B cell (primary cell): Measurements from ENCODE around the gene MGMT. TPM values are rescaled to one million over a fixed set of nuclear protein-coding genes. Genes with fewer than 3 reads are reported as not detected.

Experiments used
- ATAC-seq: fragments of 200-7000 bp; cut with Tn5 transposase; one replicate; pipeline ENCODE4 v1.10.0; 2021; ENCODE audit warnings: low read depth, mild to moderate bottlenecking, moderate number of reproducible peaks, moderate library complexity
- CTCF ChIA-PET: fragments of 350-600 bp; sonication (Branson Sonifier 250); formaldehyde crosslinking; loops from one replicate; lab custom pipeline; 2021; ENCODE audit warnings: antibody characterized with exemption, inconsistent platforms; lab: Charles Lee
- POLR2A ChIA-PET: fragments of 350-600 bp; sonication (Branson Sonifier 250); formaldehyde crosslinking; loops from one replicate; lab custom pipeline; 2021; ENCODE audit warnings: antibody characterized with exemption; lab: Charles Lee
- DNase-seq: peaks from one replicate; pipeline ENCODE4 v3.0.0; 2013
- H2AFZ ChIP-seq: 2 replicates; pipeline ENCODE4 v1.6.1; 2012; ENCODE audit warnings: mild to moderate bottlenecking, low read depth, low read length; ENCODE audit not compliant: insufficient read depth, poor library complexity, severe bottlenecking
- H3K27ac ChIP-seq, 2 donors: 1 replicate in 1 of 2; 2 replicates in 1 of 2; pipeline ENCODE4 v1.5.1; 2012 to 2013; ENCODE audit warnings: low read length in 2 of 2, mild to moderate bottlenecking in 2 of 2, moderate library complexity in 1 of 2
- H3K27me3 ChIP-seq, 4 experiments: fragments of 200-600 bp in 1 of 4; sonication (generic) in 1 of 4; replicated peaks in 1 of 4; 1 replicate in 2 of 4; 2 replicates in 2 of 4; pipeline versions ENCODE4 v1.6.1 to v1.7.0; 2013 to 2016; ENCODE audit warnings: low read length in 3 of 4, mild to moderate bottlenecking in 2 of 4, mixed read lengths in 1 of 4, moderate library complexity in 1 of 4; ENCODE audit not compliant: insufficient read depth in 4 of 4, control insufficient read depth in 3 of 4; ENCODE audit errors: control extremely low read depth in 1 of 4
- H3K36me3 ChIP-seq, 2 experiments: replicated peaks in 1 of 2; 1 replicate in 1 of 2; 2 replicates in 1 of 2; pipeline versions ENCODE4 v1.6.1 to v1.7.1; 2013; ENCODE audit warnings: low read length in 1 of 2; ENCODE audit not compliant: insufficient read depth in 2 of 2, control insufficient read depth in 1 of 2; ENCODE audit errors: control extremely low read depth in 1 of 2, extremely low read depth in 1 of 2
- H3K4me1 ChIP-seq, 2 donors: fragments of 200-600 bp in 1 of 2; sonication (generic) in 1 of 2; 1 replicate in 1 of 2; 2 replicates in 1 of 2; pipeline versions ENCODE4 v1.5.1 to v1.6.1; 2013 to 2017; ENCODE audit warnings: low read length in 2 of 2; ENCODE audit not compliant: control insufficient read depth in 2 of 2, insufficient read depth in 2 of 2
- H3K4me2 ChIP-seq: replicated peaks from 2 replicates; pipeline ENCODE3; 2012; ENCODE audit warnings: mild to moderate bottlenecking, low read depth, low read length; ENCODE audit not compliant: poor library complexity, severe bottlenecking
- H3K4me3 ChIP-seq, 5 experiments: fragments of 200-600 bp in 1 of 5; sonication (generic) in 1 of 5; 1 replicate in 3 of 5; 2 replicates in 2 of 5; pipeline versions ENCODE4 v1.5.1 to v1.7.0; 2011 to 2016; ENCODE audit warnings: low read length in 4 of 5, mild to moderate bottlenecking in 4 of 5, low read depth in 2 of 5, control low read depth in 1 of 5, moderate library complexity in 1 of 5; ENCODE audit not compliant: insufficient read depth in 1 of 5; ENCODE audit errors: control extremely low read depth in 1 of 5, extremely low read depth in 1 of 5
- H3K79me2 ChIP-seq: fragments of 200-600 bp; sonication (generic); one replicate; pipeline ENCODE4 v1.6.0; 2016; ENCODE audit warnings: low read length; ENCODE audit not compliant: control insufficient read depth, insufficient read depth
- H3K9ac ChIP-seq: fragments of 200-600 bp; sonication (generic); 2 replicates; pipeline ENCODE4 v1.6.1; 2017; ENCODE audit warnings: mild to moderate bottlenecking, low read length, moderate library complexity
- H3K9me3 ChIP-seq, 3 donors: one replicate each; pipeline versions ENCODE4 v1.6.1 to v1.7.1; 2013; ENCODE audit warnings: low read length in 2 of 3; ENCODE audit not compliant: control insufficient read depth in 2 of 3, insufficient read depth in 1 of 3; ENCODE audit errors: control extremely low read depth in 1 of 3
- H4K20me1 ChIP-seq: 2 replicates; pipeline ENCODE4 v1.6.0; 2012; ENCODE audit warnings: mild to moderate bottlenecking, low read length; ENCODE audit not compliant: insufficient read depth, control insufficient read depth, poor library complexity, severe bottlenecking
- H3K27ac Mint-ChIP-seq: one replicate; pipeline ENCODE4 v1.8.0; 2021; ENCODE audit warnings: mixed read lengths
- H3K27me3 Mint-ChIP-seq: one replicate; pipeline ENCODE4 v1.8.0; 2021; ENCODE audit warnings: mixed read lengths
- H3K4me1 Mint-ChIP-seq: one replicate; pipeline ENCODE4 v1.8.0; 2021; ENCODE audit warnings: mixed read lengths
- H3K4me3 Mint-ChIP-seq: one replicate; pipeline ENCODE4 v1.8.0; 2021; ENCODE audit warnings: mixed read lengths
- H3K9me3 Mint-ChIP-seq: one replicate; pipeline ENCODE4 v1.8.0; 2022; ENCODE audit warnings: mixed read lengths; ENCODE audit not compliant: insufficient read depth
- CTCF ChIP-seq: fragments of 200-600 bp; IDR thresholded peaks from one replicate; pipeline ENCODE4 v1.8.0; 2022; ENCODE audit warnings: antibody characterized with exemption, mild to moderate bottlenecking
- EZH2 ChIP-seq: IDR thresholded peaks from 2 replicates; pipeline ENCODE4 v1.6.1; 2012; ENCODE audit warnings: borderline replicate concordance, low read depth, mild to moderate bottlenecking, moderate library complexity, low read length; ENCODE audit not compliant: insufficient read depth, poor library complexity, severe bottlenecking
- WGBS: methylation state at CpG from one replicate; pipeline ENCODE4 v1.1.5; 2013; ENCODE audit warnings: missing lambda C conversion rate; ENCODE audit not compliant: insufficient coverage; 5-methylcytosine and 5-hydroxymethylcytosine counted together
- intact Hi-C: fragments of 100-400 bp; cut with micrococcal nuclease; formaldehyde crosslinking; loops from one replicate; pipeline ENCODE4 v1.10.0; 2022
- polyA plus RNA-seq: library from polyadenylated mRNA; depleted of rRNA; stranded (reverse); fragments of >200 nt; gene quantifications from 2 replicates; pipeline ENCODE4 v1.2.3, GENCODE V29; 2012
- total RNA-seq, 2 donors: library from RNA; stranded (reverse); fragments of 120-200 nt in 1 of 2; gene quantifications; 1 replicate in 1 of 2; 2 replicates in 1 of 2; pipeline versions ENCODE4 v1.2.3 to v1.2.4, GENCODE V29; 2013 to 2022

Gene MGMT
- total and polyA plus RNA-seq, 2 donors (not counting 1 experiment from before 2014, with no cell fraction given) = 16.6 to 87.7 TPM

DNA sequence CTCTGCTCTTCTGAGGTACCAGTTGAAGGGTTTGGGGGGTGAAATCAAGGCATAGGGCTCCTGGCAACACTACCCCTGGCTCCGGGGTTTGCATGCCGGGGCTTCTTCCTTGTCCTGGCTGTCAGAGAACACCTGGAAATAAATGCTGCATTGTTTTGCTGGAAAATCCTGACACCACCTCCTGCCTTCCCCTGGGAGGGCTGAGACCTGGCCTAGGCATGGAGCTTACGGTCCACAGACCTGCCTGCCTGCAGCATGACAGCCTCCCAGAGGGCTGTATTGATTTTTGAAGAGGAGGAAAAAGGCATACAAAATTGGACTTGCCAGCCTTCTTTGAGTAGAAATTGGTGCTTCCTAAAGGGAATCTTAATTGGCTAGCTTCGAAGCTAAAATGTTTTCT is 227.1 kb downstream of the MGMT start:
- Mint-ChIP-seq H3K27me3 (no peaks in the 10 kb centered on the region), H3K4me1 (no peaks in the 10 kb centered on the region), H3K9me3 (no peaks in the 10 kb centered on the region), H3K4me3 (no peak overlapping the region), H3K27ac (no peak overlapping the region)
- Histone ChIP-seq H3K9ac (no peak overlapping the region), H3K9me3 (no peaks in the 10 kb centered on the region), H3K79me2 (no peaks in the 10 kb centered on the region), H3K36me3 (no peaks in the 10 kb centered on the region), H4K20me1 (peaks cover 18% of the 10 kb centered on the region), H3K4me1 (no peaks in the 10 kb centered on the region), H3K4me2 (no peak overlapping the region), H3K27me3 (no peaks in the 10 kb centered on the region), H3K4me3 (no peak overlapping the region), H3K27ac (no peak overlapping the region), H2AFZ (no peak overlapping the region)
- CTCF ChIA-PET = no interaction called here
- POLR2A ChIA-PET = no interaction called here
- ATAC-seq (no peak), DNase-seq (no peak)
- WGBS = 96% methylated on average over 3 of the region's 4 CpGs
- intact Hi-C loops = no loop called here
- TF ChIP-seq EZH2 (no peak), CTCF (no peak)

- ChIA-PET CTCF (no interaction called here), POLR2A (no interaction called here)
- Histone ChIP-seq H3K79me2 (no peaks in the 10 kb centered on the region), H3K4me3 (no peak overlapping the region), H3K9me3 (no peaks in the 10 kb centered on the region), H3K9ac (no peak overlapping the region), H3K27ac (no peak overlapping the region), H3K4me2 (no peak overlapping the region), H4K20me1 (peaks cover 18% of the 10 kb centered on the region), H3K27me3 (no peaks in the 10 kb centered on the region), H3K4me1 (no peaks in the 10 kb centered on the region), H2AFZ (no peak overlapping the region), H3K36me3 (no peaks in the 10 kb centered on the region)
- no peak for TF ChIP-seq CTCF
- TF ChIP-seq EZH2 = no peak
- 100% methylated on average over 1 of the region's 5 CpGs for WGBS
- no peak overlapping the region for H3K27ac Mint-ChIP-seq
- no peak overlapping the region for H3K4me3 Mint-ChIP-seq
- no peaks in the 10 kb centered on the region for H3K4me1 Mint-ChIP-seq
- no peaks in the 10 kb centered on the region for H3K27me3 Mint-ChIP-seq
- intact Hi-C loops = no loop called here
- H3K9me3 Mint-ChIP-seq = no peaks in the 10 kb centered on the region
- ATAC-seq (no peak), DNase-seq (no peak)
Observed at GRCh38 chr10:129694691-129695243, 227.7 kb downstream of the MGMT start.
